HPDE6-E6E7 (cell line): Measurements from ENCODE around the gene PAGE2B.
A peak's percentile ranks its signal among the peaks of the same experiment; 100 is the strongest.
"Not testable (repeated sequence)": the region's sequence is repeated elsewhere in the genome, so short reads cannot be mapped to it uniquely, and the experiment has no call there.

Experiments used
- DNase-seq: peaks from one replicate; pipeline ENCODE4 v3.0.0; 2011; ENCODE audit warnings: missing footprints; ENCODE audit errors: extremely low spot score

PAGE2B gene, protein sequence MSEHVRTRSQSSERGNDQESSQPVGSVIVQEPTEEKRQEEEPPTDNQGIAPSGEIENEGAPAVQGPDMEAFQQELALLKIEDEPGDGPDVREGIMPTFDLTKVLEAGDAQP

DNA sequence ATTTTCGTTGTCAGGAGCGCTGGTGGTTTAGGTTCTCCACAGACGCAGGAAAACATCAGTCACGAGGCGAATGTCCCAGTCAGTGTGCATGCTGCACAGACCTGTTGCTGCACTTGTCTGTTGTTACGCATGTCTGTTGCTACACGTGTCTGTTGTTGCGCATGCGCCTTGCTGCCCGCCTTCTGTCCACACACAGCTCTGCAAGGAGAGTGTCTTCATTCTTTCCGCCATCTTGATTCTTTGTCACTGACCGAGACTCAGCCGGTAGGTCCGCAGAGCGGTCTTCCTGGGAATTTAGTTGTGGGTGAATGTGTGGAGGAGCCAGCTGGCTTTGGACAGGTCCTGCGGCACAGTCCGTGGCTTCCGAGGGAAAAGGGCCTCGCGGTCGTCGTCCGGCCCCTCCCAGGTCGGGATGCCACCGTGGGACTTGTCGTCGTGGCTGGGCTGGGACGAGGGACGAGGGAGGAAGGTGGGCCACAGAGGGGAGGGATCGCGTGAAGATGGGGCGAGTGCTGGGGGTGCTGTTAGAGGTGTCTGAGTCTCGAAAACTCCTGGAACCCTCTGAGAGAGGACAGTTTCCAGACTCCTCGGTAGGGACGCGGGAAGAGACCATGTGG is at the start of gene PAGE2B:
Gene PAGE2B, plus strand, starts transcription at position 180 of the 617 bp plus-strand sequence. CDS start 1,012 bp downstream, outside the sequence.
- DNase-seq, result no peak

DNA sequence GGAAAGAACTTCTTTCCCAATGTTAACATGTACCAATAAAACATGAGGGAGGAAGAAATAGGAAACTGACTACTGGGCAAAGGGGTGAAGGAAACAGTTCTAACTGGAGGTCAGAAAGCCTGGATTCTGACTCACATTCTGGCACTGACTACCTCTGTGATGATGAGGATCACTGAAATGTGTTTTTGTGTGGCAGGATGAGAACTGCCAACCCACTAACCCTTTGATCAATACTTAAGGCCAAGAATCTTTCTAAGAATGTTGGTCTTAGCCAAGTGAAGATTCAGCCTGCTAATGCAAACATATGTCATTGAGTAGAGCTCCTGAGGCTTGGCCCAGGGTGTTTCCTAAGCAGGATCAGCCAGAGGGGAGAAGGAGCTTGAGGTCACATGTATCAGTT is 48.7 kb upstream of the PAGE2B start:
- no peak for DNase-seq

DNA sequence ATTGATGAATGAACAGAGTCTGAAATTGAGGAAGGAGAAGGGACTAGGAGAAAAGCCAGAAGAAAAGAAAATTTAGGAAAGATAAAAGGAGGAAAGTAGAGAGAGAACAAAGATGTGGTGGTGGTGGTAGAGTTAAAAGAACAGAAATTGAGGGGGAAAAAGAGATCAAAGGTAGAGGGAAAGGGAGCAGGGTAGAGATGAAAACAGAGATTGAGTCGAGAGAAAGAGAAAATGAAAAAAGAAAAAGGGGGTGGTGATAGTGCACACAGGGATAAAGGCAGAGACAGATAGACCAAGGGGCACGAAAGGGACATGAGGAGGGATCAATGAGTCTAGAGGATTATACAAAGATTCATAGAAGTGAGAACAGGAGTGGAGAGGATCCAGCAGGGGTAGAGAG is 48.0 kb upstream of the PAGE2B start:
- DNase-seq, result no peak

DNA sequence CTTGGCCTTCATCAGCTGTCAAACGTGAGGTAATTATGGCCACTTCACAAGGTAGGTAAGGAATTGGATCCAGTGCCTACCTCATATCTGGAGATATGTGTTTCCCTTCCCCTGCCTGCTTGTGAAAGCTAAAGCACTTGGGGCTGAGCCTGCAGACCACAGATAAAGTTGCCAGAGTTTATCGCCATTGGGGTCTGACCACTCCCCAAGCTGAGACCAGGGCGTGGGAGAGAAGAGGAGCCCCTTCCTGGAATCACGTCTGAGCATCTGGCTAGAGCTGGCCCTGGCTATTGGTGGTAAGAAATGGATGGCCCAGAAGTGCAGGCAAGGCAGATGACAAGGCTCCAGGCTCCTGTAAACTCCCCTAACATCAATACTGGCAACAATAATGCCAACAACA is 46.8 kb upstream of the PAGE2B start:
- DNase-seq, result no peak

DNA sequence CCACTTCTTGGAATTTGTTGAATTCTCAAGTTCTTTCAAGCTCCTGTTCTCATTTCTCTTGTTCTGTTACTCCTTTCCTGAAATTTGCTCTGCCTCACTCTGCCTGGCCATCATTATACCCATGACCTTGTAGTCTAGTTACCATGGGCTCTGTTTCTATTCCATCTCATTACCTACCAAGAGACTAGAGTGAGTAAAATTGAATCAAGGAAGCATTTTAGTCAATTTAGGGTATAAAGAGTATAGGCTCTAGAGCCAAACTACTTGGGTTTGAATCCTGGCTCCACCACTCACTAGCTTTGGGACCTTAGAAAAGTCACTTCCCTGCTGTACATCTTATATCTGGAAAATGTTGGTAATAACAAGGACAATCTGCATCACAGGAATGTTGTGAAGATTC is 46.2 kb upstream of the PAGE2B start:
- no peak for DNase-seq

DNA sequence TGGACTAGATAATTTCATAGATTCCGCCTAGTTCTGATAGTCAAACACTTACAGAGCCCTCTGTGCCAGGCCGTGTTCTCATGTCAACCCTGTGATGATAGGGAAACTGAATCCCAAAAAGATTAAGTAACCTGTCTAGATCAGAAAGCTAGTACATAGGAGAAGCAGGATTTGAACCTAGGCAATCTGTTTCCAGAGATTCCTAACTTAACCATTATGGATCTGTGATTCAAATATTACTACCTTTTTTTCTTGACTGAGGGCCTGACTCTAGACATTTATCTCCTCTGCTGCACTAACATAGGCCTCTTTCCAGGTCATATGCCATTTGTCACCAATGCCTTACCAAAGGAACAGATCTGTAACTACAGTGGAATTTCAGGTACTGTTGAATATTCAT is 45.5 kb upstream of the PAGE2B start:
- DNase-seq, result no peak

DNA sequence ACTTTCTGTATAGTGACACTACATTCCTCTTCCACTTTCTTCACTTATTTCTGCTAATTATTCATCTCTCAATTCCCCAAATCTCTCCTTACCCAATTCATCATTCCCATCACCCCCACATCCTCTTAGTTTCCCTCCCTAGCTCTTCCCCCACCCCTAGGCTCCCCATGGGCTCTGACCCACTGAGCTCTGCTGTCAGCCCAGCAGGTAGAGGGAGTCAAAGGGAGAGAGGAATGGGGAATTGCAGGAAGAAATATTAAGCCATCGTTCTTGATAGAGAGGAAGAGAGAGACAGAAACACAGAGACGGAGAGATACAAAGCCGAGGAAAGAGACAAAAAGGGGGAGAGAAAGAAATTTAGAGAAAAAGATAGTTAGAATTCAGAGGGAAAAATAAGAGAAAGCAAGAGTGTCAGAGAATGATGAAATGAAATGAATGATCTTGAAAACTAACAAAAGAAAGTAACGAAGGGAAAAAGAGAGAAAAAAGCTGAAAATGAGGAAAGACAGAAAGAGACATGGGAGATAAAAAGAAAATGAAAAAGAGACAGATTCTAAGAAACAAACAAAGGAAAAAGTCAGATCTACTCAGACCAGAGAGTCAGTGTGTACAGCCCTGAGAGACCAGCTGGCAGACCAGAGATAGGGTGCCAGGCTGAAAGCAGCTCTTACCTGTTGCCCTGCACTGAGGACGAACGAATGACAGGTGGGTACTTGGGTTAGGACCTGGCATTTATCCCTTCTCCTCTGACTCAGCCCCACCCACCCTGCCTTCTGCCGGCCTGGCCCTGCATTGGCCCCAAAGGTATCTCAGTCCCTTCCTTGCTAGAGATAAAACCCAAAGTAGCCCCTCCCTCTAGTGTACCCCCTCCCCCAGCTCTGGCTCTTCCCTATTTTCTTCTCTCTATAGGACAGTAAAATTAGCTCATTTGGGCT is 44.3 kb upstream of the PAGE2B start, which contains the start of gene ALAS2:
Gene ALAS2, minus strand, starts transcription at position 707 of the 935 bp plus-strand sequence. CDS start 4,977 bp downstream, outside the sequence.
- DNase-seq, result no peak

DNA sequence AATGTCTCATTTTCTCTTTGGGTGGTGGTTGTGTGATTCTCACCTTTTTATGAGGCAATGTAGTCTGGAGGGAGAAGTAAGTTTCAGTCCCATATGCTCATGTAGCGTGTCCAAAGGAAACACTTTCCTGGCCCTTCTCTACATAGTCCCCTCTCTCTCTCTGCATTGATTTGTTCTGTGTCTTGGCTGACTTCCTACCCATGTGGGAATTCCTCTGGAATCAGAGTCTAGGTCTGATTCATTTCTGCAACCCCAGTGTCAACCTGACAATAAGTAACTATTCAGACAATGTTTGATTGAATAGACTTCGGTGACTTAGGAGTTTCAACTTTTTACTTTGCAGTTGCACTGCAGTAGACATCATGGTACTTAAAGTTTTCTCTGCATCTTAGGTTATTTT is 41.4 kb upstream of the PAGE2B start:
- no peak for DNase-seq

DNA sequence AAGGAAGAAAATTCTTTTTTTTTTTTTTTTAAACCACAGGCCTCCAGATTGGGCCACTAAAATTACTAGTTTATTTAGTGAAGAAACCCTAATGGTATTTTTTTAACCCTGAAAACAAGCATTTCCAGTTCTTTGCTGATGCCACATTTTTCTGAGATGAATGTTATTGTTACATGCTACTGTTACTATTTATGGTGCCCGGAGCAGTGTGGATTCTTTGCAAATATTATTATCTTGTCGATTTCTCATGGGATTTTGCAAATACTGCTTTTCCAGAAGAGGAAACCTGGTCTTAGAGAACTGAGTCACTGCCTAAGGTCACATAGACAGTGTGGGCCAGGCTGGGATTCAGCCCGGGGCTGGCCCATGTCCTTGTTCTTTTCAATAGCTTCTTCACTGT is 35.4 kb upstream of the PAGE2B start:
- DNase-seq, result no peak

DNA sequence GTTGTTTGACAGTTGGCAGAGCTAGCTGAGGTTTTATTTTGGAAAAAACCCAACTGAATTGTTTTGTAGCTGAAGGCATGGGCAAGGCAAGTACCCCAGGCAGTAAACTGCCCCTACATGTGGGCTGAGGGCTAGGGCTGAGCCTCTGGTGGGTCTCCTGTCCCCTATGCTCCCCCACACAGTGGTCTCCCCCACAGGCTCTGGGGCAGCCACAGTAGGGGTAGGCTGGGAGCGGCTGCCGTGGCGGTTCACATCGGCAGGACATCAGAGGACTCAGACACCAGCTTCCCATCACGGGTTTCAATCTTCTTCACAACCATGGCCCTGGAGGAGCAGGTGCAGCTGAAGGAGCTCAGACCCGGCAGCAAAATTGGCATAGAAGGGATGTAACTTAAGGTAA is 33.3 kb upstream of the PAGE2B start:
- DNase-seq, result no peak

DNA sequence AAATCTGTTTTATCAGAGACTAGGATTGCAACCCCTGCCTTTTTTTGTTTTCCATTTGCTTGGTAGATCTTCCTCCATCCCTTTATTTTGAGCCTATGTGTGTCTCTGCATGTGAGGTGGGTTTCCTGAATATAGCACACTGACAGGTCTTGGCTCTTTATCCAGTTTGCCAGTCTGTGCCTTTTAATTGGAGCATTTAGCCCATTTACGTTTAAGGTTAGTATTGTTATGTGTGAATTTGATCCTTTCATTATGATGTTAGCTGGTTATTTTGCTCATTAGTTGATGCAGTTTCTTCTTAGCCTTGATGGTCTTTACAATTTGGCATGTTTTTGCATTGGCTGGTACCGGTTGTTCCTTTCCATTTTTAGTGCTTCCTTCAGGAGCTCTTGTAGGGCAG is 24.2 kb upstream of the PAGE2B start:
- DNase-seq, result not testable (repeated sequence)

DNA sequence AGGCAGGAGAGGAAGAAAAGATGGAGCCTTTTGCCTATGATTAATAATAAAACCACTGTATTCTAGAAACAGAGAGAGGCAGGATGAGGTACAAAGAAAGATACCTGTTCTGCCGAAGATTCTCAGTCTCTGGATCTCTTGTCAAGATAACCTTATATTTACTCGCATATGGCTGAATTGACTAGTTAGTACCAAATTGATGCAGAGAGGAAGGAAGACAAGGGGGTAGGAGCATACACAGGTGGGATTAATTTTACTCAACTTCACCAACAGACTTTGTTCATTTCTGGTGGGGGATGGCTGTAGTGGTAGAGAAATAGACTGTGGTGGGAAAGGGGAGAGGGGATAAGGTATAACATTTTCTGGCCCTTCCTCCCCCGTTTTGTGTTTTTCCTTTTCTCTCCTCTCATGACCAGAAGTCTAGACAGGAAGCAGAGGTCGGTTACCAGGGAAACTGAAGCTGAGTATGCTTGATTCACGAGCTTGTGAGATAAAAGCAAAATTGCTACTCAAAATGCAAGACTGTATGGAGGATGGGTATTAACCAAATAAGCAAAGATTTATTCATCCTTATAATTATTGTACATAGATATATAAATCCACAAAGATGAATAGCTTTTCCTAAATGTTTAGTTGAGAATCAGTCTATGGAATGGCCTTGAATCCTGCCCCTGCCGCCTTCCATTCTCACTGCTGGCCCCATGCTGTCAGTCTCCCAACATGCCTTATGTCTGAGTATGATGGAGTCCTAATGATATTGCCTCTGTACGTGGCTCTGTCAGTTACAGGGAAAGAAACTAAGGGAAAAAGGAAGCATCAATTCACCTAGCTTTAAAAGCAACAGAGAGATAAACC is 17.8 kb upstream of the PAGE2B start:
- no peak for DNase-seq

DNA sequence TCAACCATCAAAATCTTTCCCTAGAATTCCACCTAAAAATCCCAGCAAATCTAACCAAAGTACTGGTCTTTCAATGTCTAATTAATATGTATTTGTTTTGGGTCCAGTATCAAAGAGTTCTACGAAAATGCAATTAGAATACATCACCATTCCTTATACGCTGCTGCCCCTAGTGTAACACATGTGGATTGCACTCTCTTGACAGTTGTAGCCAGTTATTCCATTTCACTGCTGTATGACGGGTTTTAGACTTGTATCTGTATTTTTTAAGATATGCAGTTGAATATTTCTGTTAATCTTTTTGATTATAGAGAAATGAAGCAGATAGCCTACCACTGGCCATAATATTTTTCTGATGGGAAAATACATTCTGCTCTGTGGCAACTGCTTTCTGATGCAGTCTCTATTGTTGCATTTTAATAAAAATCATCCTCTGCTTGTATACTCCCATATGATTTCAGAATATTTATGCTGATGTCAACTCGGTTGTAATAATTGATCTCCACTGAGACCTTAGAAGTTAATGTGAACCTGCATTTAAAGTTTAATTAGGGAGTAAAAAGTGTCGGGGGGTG is 17.1 kb upstream of the PAGE2B start:
- DNase-seq, result no peak

DNA sequence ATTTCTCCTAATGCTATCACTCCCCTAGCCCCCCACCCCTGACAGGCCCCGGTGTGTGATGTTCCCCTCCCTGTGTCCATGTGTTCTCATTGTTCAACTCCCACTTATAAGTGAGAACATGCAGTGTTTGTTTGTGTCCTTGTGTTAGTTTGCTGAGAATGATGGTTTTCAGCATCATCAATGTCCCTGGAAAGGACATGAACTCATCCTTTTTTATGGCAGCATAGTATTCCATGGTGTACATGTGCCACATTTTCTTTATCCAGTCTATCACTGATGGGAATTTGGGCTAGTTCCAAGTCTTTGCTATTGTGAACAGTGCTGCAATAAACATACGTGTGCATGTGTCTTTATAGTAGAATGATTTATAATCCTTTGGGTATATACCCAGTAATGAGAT is 7.7 kb upstream of the PAGE2B start:
- DNase-seq, result not testable (repeated sequence)

DNA sequence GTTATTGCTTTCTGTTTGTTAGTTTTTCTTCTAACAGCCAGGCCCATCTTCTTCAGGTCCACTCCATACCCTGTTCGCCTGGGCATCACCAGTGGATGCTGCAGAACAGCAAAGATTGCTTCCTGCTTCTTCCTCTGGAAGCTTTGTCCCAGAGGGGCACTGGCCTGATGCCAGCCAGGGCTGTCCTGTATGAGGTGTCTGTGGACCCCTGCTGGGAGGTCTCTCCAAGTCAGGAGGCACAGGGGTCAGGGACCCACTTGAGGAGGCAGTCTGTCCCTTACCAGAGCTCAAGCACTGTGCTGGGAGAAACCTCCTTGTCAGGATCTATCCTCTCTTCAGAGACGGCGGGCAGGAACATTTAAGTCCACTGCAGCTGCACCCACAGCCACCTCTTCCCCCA is 2.5 kb upstream of the PAGE2B start:
- no peak for DNase-seq

DNA sequence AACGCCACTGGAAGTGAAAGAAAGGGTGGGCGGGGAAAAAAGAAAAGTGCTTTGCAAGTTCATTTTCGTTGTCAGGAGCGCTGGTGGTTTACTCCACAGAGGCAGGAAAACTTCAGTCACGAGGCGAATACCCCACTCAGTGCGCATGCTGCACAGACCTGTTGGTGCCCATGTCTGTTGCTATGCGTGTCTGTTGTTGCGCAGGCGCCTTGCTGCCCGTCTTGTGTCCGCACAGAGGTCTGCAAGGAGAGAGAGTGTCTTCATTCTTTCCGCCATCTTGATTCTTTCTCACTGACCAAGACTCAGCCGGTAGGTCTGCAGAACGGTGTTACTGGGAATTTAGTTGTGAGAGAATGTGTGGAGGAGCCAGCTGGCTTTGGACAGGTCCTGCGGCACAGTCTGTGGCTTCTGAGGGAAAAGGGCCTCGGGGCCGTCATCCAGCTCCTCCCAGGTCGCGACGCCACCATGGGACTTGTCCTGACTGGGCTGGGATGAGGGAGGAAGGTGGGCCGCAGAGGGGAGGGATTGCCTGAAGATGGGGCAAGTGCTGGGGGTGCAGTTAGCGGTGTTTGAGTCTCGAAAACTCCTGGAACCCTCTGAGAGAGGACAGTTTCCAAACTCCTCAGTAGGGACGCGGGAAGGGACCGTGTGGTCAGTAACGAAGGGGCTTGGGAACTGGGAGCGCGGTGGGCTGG is 14.1 kb downstream of the PAGE2B start, which contains the start of gene PAGE2:
Gene PAGE2, plus strand, starts transcription at position 224 of the 695 bp plus-strand sequence. CDS start 1,003 bp downstream, outside the sequence.
- DNase-seq, result no peak

DNA sequence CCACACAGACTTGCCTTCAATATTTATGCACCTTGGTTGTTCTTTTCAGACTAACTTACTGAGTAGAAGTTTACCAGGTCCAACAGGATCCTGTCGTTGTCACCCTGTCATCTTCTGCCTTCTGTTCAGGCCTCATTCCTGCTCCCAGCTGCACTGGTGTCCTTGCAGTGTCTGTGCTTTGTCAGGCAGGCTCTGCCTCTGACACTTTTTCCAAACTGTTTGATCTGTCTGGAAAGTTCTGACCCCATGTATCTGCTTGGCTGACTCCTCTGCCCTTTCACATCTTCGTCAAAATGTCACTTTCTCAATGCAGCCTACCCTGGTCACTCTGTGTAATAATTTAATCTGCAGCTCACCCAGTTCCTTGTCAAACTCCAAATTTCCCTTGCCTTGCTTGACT is 23.9 kb downstream of the PAGE2B start:
- DNase-seq, result no peak

DNA sequence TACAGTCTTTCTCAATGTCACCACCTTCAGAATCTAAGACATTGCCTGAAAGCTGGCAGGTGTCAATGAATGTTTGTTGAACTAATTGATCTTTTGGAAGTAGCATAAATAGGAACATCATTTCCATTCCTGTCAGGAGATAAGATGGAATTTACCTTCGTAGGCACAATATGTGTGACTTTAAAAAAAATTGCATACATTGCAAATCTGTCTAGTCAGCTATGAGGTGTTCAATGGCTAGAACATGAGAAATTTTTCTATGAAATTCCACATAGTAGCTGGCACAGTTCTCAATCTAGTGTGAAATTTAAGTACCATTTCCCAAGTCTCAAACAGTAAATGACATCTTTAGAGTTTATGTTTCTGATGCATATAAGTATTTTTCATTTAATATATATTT is 24.3 kb downstream of the PAGE2B start:
- no peak for DNase-seq

DNA sequence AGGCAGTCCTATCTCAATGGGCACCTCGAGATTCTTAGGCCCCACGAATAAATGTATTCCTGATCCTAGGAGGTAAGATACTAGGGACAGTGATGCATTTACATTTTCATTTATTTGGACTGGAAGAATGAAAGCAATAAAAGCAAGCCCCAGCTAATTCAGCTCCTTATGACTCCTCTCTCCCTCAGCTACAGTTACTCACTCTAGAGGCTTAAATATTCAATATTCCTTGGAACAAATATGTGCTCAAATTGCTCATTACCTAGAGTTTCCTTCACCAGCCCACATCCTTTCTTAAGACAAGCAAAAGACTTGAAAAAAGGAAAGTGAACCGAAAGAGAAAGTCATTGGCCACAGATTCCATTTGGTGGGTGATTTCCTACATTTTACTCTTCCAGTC is 27.9 kb downstream of the PAGE2B start:
- no peak for DNase-seq

DNA sequence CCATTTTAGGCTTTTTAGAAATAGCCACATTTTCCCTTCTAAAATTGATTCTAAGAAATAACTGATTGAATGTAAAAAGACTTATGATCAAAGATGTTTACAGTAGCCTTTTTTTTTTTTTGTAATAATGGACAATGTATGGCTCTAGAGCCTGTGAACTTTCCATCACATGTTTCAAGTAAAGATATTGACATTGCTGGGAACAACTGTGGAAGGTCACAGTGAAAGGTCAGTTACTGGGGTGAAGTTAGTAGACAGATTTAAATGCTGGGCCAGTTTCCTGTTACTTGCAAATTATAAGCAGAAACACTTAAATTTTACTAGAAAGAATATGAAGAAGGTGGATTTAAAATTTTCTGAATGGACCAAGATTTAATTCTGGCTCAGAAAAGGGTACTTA is 32.4 kb downstream of the PAGE2B start:
- no peak for DNase-seq

DNA sequence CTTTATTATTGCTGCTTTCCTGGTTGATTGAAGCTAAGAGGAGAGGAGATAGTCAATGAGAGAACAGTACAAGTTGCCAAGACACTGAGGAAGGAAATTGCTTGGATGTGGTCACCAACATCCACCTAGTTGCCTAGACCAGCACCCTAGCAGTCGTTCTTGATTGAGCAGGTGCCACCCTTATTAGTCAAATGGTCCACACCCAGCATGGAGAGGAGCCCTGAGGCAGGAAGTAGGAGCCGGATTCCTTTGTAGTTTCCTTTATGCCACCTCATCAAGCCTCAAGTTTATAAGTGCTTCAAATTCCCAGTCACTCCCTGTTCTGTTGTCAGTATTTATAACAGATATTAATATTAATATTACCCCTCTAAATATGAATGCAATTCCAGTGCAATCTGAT is 33.1 kb downstream of the PAGE2B start:
- peak; percentile 12 for DNase-seq
